ENCODE data around the gene PDX1.
A peak's percentile ranks its signal among the peaks of the same experiment; 100 is the strongest.

Gene PDX1

GRCh38 chr13:27969082-27969865 lies 49.5 kb downstream of the PDX1 start, which contains the start of gene CDX2 (continued):
- TF ChIP-seq PRDM2 (tag by site-specific recombination; IDR thresholded peaks at IDR 0.05; ENCODE audit: borderline replicate concordance), result no peak
- no peak for TF ChIP-seq ZNF48 (tag by site-specific recombination; IDR thresholded peaks at IDR 0.05)
- TF ChIP-seq ZBTB48 (tag by site-specific recombination; IDR thresholded peaks at IDR 0.05), result no peak
- TF ChIP-seq ZNF529 (tag by site-specific recombination; IDR thresholded peaks at IDR 0.05; ENCODE audit: insufficient replicate concordance), result no peak
- TF ChIP-seq ZNF23 (tag by site-specific recombination; IDR thresholded peaks at IDR 0.05; ENCODE audit: borderline replicate concordance), result no peak
- TF ChIP-seq ZNF621 (tag by site-specific recombination; IDR thresholded peaks at IDR 0.05), result no peak
- no peak for TF ChIP-seq PBX3 (CRISPR knock-in tag; IDR thresholded peaks at IDR 0.05)
- no peak for TF ChIP-seq ZNF184 (tag by site-specific recombination; IDR thresholded peaks at IDR 0.05)
- no peak for TF ChIP-seq KLF16 (tag by site-specific recombination; IDR thresholded peaks at IDR 0.05)
- TF ChIP-seq ZNF398 (tag by site-specific recombination; IDR thresholded peaks at IDR 0.05), result peak; percentile 88
- no peak for TF ChIP-seq ZNF423 (tag by site-specific recombination; IDR thresholded peaks at IDR 0.05)
- peak; percentile 25; the same call in 1 of the 2 replicates for TF ChIP-seq SP7 (tag by site-specific recombination; IDR thresholded peaks at IDR 0.05)
- TF ChIP-seq ZNF670 (tag by site-specific recombination; IDR thresholded peaks at IDR 0.05; ENCODE audit: low read depth), result no peak
- no peak for TF ChIP-seq ZNF146 (tag by site-specific recombination; IDR thresholded peaks at IDR 0.05)
- TF ChIP-seq ZNF707 (tag by site-specific recombination; IDR thresholded peaks at IDR 0.05), result no peak
- TF ChIP-seq YY1 (tag by site-specific recombination; IDR thresholded peaks at IDR 0.05), result no peak
- no peak for TF ChIP-seq ZNF26 (tag by site-specific recombination; IDR thresholded peaks at IDR 0.05)
- peak; percentile 84 for TF ChIP-seq EGR2 (tag by site-specific recombination; IDR thresholded peaks at IDR 0.05; ENCODE audit: low read depth)
- TF ChIP-seq ZNF521 (tag by site-specific recombination; IDR thresholded peaks at IDR 0.05), result no peak
- TF ChIP-seq ZNF404 (tag by site-specific recombination; IDR thresholded peaks at IDR 0.05), result no peak
- no peak for TF ChIP-seq KLF1 (tag by site-specific recombination; IDR thresholded peaks at IDR 0.05)
- TF ChIP-seq ZNF701 (tag by site-specific recombination; IDR thresholded peaks at IDR 0.05), result no peak
- TF ChIP-seq ZBTB1 (tag by site-specific recombination; IDR thresholded peaks at IDR 0.05), result no peak
- no peak for TF ChIP-seq ZNF362 (tag by site-specific recombination; IDR thresholded peaks at IDR 0.05)
- no peak for TF ChIP-seq ZNF449 (tag by site-specific recombination; IDR thresholded peaks at IDR 0.05)
- no peak for TF ChIP-seq ZNF791 (tag by site-specific recombination; IDR thresholded peaks at IDR 0.05)

Measured in HEK293 (cell line).